Dendritic cell treated with granulocyte-macrophage colony-stimulating factor and Interleukin-4, amounts not matched to agents 40 ng/mL and 50 ng/mL, for 4 days (primary cell): ENCODE data around the gene C1QTNF7.

Source experiments
- H3K27ac Mint-ChIP-seq: one replicate; pipeline ENCODE4 v1.8.0; 2022; ENCODE audit warnings: mild to moderate bottlenecking, mixed read lengths
- H3K27me3 Mint-ChIP-seq: one replicate; pipeline ENCODE4 v1.8.0; 2022; ENCODE audit warnings: mild to moderate bottlenecking, mixed read lengths
- H3K36me3 Mint-ChIP-seq: one replicate; pipeline ENCODE4 v1.8.0; 2022; ENCODE audit warnings: low read depth, mixed read lengths
- H3K4me1 Mint-ChIP-seq: one replicate; pipeline ENCODE4 v1.8.0; 2022; ENCODE audit warnings: low read depth, mixed read lengths
- H3K4me3 Mint-ChIP-seq: one replicate; pipeline ENCODE4 v1.8.0; 2022; ENCODE audit warnings: mild to moderate bottlenecking, moderate library complexity, mixed read lengths
- H3K9me3 Mint-ChIP-seq: one replicate; pipeline ENCODE4 v1.8.0; 2022; ENCODE audit warnings: mixed read lengths
- intact Hi-C: fragments of 100-400 bp; cut with micrococcal nuclease; formaldehyde crosslinking; loops from one replicate; pipeline ENCODE4 v1.15.0; 2022

C1QTNF7 gene

GRCh38 chr4:15488658-15489470 lies 61.0 kb downstream of the C1QTNF7 start:
- intact Hi-C loops = no loop called here
- no peaks in the 10 kb centered on the region for H3K36me3 Mint-ChIP-seq
- no peak overlapping the region for H3K27ac Mint-ChIP-seq
- no peak overlapping the region for H3K4me3 Mint-ChIP-seq
- H3K4me1 Mint-ChIP-seq = no peaks in the 10 kb centered on the region
- H3K9me3 Mint-ChIP-seq = peaks cover 19% of the 10 kb centered on the region
- no peaks in the 10 kb centered on the region for H3K27me3 Mint-ChIP-seq

- Mint-ChIP-seq H3K36me3 (no peaks in the 10 kb centered on the region), H3K4me3 (no peak overlapping the region), H3K27ac (no peak overlapping the region), H3K27me3 (no peaks in the 10 kb centered on the region), H3K9me3 (peaks cover 19% of the 10 kb centered on the region), H3K4me1 (no peaks in the 10 kb centered on the region)
- intact Hi-C loops = no loop called here
Observed at GRCh38 chr4:15489551-15489950, 61.7 kb downstream of the C1QTNF7 start.

GRCh38 chr4:15493411-15493810 lies 65.6 kb downstream of the C1QTNF7 start:
- Mint-ChIP-seq H3K27ac (no peak overlapping the region), H3K4me3 (no peak overlapping the region), H3K27me3 (no peaks in the 10 kb centered on the region), H3K4me1 (no peaks in the 10 kb centered on the region), H3K36me3 (no peaks in the 10 kb centered on the region), H3K9me3 (peaks cover 6% of the 10 kb centered on the region)
- intact Hi-C loops = no loop called here

GRCh38 chr4:15495621-15496020 lies 67.8 kb downstream of the C1QTNF7 start:
- H3K9me3 Mint-ChIP-seq = no peaks in the 10 kb centered on the region
- no peaks in the 10 kb centered on the region for H3K4me1 Mint-ChIP-seq
- no peak overlapping the region for H3K4me3 Mint-ChIP-seq
- no peaks in the 10 kb centered on the region for H3K36me3 Mint-ChIP-seq
- no peak overlapping the region for H3K27ac Mint-ChIP-seq
- no peaks in the 10 kb centered on the region for H3K27me3 Mint-ChIP-seq
- intact Hi-C loops = no loop called here
